ENCODE results near the gene PHF24. TPM values are rescaled to one million over a fixed set of nuclear protein-coding genes. Genes with fewer than 3 reads are reported as not detected.
A peak's percentile ranks its signal among the peaks of the same experiment; 100 is the strongest.

PHF24 gene
- polyA plus RNA-seq, 6 donors from 2014 or later = not detected

GRCh38 chr9:34987160-34987901 is 29.2 kb downstream of the PHF24 start:
- ATAC-seq (ENCODE audit: low read depth in 2 of 2) = no peak
- H3K9me3 Mint-ChIP-seq = no peaks in the 10 kb centered on the region
- peaks cover 68 to 82% (median 72%) of the 10 kb centered on the region in 3 donors for H3K4me1 Mint-ChIP-seq
- peak overlapping the region in 5 of 6 donors; percentile 40 to 93 (median 63) for H3K27ac Mint-ChIP-seq
- no peak for DNase-seq
- H3K36me3 Mint-ChIP-seq = no peaks in the 10 kb centered on the region
- no peaks in the 10 kb centered on the region for H3K27me3 Mint-ChIP-seq
- peak overlapping the region; percentile 26 to 93 (median 42) for H3K4me3 Mint-ChIP-seq

- H3K9me3 Mint-ChIP-seq = no peaks in the 10 kb centered on the region
- H3K4me3 Mint-ChIP-seq = peak overlapping the region; percentile 85 to 97 (median 96)
- peaks cover 58 to 71% (median 65%) of the 10 kb centered on the region in 3 donors for H3K4me1 Mint-ChIP-seq
- H3K27me3 Mint-ChIP-seq = no peaks in the 10 kb centered on the region
- H3K27ac Mint-ChIP-seq = peak overlapping the region; percentile 66 to 93 (median 83)
- H3K36me3 Mint-ChIP-seq = no peaks in the 10 kb centered on the region
- no peak for DNase-seq
- ATAC-seq (ENCODE audit: low read depth in 2 of 2) = peak in 1 of 2 donors; percentile 11
Observed at GRCh38 chr9:34988218-34989002, 30.3 kb downstream of the PHF24 start.

GRCh38 chr9:34989003-34989945 is 31.2 kb downstream of the PHF24 start, which contains the start of gene DNAJB5:
DNAJB5 (plus strand) TSS chr9:34989745; CDS start chr9:34990631, 886 bp downstream.
- peaks cover 51 to 63% (median 57%) of the 10 kb centered on the region in 3 donors for H3K4me1 Mint-ChIP-seq
- H3K27me3 Mint-ChIP-seq = no peaks in the 10 kb centered on the region

GRCh38 chr9:34989946-34990635 is 32.0 kb downstream of the PHF24 start:
- Mint-ChIP-seq H3K4me1 (peaks cover 45 to 55% (median 52%) of the 10 kb centered on the region in 3 donors), H3K27me3 (no peaks in the 10 kb centered on the region), H3K27ac (peak overlapping the region in 3 of 6 donors; percentile 85 to 93 (median 87)), H3K9me3 (no peaks in the 10 kb centered on the region), H3K36me3 (no peaks in the 10 kb centered on the region), H3K4me3 (peak overlapping the region; percentile 74 to 97 (median 86))
- ATAC-seq (ENCODE audit: low read depth in 2 of 2) (no peak), DNase-seq (no peak)

More at GRCh38 chr9:34989003-34989945, 31.2 kb downstream of the PHF24 start, which contains the start of gene DNAJB5:
- DNase-seq = peak; percentile 97
- peak; percentile 89 to 91 for ATAC-seq (ENCODE audit: low read depth in 2 of 2)
- Mint-ChIP-seq H3K36me3 (no peaks in the 10 kb centered on the region), H3K9me3 (no peaks in the 10 kb centered on the region), H3K27ac (peak within 1 kb of the TSS; percentile 70 to 93 (median 88)), H3K4me3 (peak within 1 kb of the TSS; percentile 85 to 97 (median 96))

GRCh38 chr9:34990908-34991606 is 33.0 kb downstream of the PHF24 start:
- H3K27ac Mint-ChIP-seq = peak overlapping the region in 1 of 6 donors; percentile 79
- H3K4me1 Mint-ChIP-seq = peaks cover 39 to 46% (median 43%) of the 10 kb centered on the region in 3 donors
- H3K4me3 Mint-ChIP-seq = peak overlapping the region; percentile 74 to 93 (median 86)
- H3K36me3 Mint-ChIP-seq = no peaks in the 10 kb centered on the region
- no peaks in the 10 kb centered on the region for H3K27me3 Mint-ChIP-seq
- no peaks in the 10 kb centered on the region for H3K9me3 Mint-ChIP-seq
- DNase-seq (no peak), ATAC-seq (ENCODE audit: low read depth in 2 of 2) (no peak)

GRCh38 chr9:34991607-34992375 is 33.7 kb downstream of the PHF24 start:
- Mint-ChIP-seq H3K27ac (no peak overlapping the region), H3K4me1 (peaks cover 32 to 38% (median 35%) of the 10 kb centered on the region in 3 donors)

GRCh38 chr9:34992376-34992951 is 34.4 kb downstream of the PHF24 start:
- H3K27ac Mint-ChIP-seq = no peak overlapping the region
- no peak for ATAC-seq (ENCODE audit: low read depth in 2 of 2)
- H3K4me1 Mint-ChIP-seq = peaks cover 25 to 32% (median 29%) of the 10 kb centered on the region in 3 donors
- H3K4me3 Mint-ChIP-seq = peak overlapping the region in 1 of 8 donors; percentile 55
- no peaks in the 10 kb centered on the region for H3K27me3 Mint-ChIP-seq
- H3K36me3 Mint-ChIP-seq = peaks cover 0 to 8% of the 10 kb centered on the region in 2 donors
- DNase-seq = no peak
- H3K9me3 Mint-ChIP-seq = no peaks in the 10 kb centered on the region

More at GRCh38 chr9:34991607-34992375, 33.7 kb downstream of the PHF24 start:
- DNase-seq (no peak), ATAC-seq (ENCODE audit: low read depth in 2 of 2) (no peak)
- Mint-ChIP-seq H3K36me3 (peaks cover 0 to 3% of the 10 kb centered on the region in 2 donors), H3K4me3 (peak overlapping the region in 3 of 8 donors; percentile 29 to 93 (median 55)), H3K9me3 (no peaks in the 10 kb centered on the region), H3K27me3 (no peaks in the 10 kb centered on the region)

GRCh38 chr9:34993502-34994259 is 35.6 kb downstream of the PHF24 start:
- no peak overlapping the region for H3K4me3 Mint-ChIP-seq
- ATAC-seq (ENCODE audit: low read depth in 2 of 2) = no peak
- H3K9me3 Mint-ChIP-seq = no peaks in the 10 kb centered on the region
- H3K27me3 Mint-ChIP-seq = no peaks in the 10 kb centered on the region
- peaks cover 14 to 21% (median 21%) of the 10 kb centered on the region in 3 donors for H3K4me1 Mint-ChIP-seq
- peaks cover 0 to 8% of the 10 kb centered on the region in 2 donors for H3K36me3 Mint-ChIP-seq
- no peak for DNase-seq
- peak overlapping the region in 1 of 6 donors; percentile 9 for H3K27ac Mint-ChIP-seq

GRCh38 chr9:34994260-34994899 is 36.3 kb downstream of the PHF24 start:
- Mint-ChIP-seq H3K4me3 (no peak overlapping the region), H3K27ac (peak overlapping the region in 1 of 6 donors; percentile 4), H3K27me3 (no peaks in the 10 kb centered on the region), H3K9me3 (no peaks in the 10 kb centered on the region), H3K4me1 (peaks cover 12 to 16% (median 14%) of the 10 kb centered on the region in 3 donors), H3K36me3 (peaks cover 0 to 8% of the 10 kb centered on the region in 2 donors)
- DNase-seq = no peak
- ATAC-seq (ENCODE audit: low read depth in 2 of 2) = no peak
